ENCODE data around the gene MAST4. TPM values are rescaled to one million over a fixed set of nuclear protein-coding genes. Genes with fewer than 3 reads are reported as not detected.

MAST4 gene
- total and polyA plus RNA-seq, 2 donors (not counting 1 experiment from before 2014, with no cell fraction given): 7.0 to 15.2 TPM

DNA sequence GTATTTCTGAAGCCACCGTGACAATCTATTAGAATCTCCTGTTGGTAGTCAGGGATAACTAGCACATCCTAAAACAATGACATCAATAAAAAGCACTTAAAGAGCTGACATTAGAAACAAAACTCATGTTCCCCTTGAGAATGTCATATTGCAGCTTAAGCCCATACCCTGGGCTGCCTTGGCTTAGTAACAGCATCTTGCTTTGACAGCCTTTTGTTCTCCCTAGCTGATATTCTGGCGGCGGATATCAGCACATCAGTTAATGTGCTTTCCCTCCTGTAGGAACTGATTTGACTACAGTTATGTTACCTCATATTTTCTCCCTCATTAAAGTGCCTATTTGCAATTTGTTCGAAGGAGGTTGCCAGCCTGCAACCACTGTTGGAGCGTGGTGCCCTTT is 386.3 kb downstream of the MAST4 start:
- TF ChIP-seq, protein P1, sequence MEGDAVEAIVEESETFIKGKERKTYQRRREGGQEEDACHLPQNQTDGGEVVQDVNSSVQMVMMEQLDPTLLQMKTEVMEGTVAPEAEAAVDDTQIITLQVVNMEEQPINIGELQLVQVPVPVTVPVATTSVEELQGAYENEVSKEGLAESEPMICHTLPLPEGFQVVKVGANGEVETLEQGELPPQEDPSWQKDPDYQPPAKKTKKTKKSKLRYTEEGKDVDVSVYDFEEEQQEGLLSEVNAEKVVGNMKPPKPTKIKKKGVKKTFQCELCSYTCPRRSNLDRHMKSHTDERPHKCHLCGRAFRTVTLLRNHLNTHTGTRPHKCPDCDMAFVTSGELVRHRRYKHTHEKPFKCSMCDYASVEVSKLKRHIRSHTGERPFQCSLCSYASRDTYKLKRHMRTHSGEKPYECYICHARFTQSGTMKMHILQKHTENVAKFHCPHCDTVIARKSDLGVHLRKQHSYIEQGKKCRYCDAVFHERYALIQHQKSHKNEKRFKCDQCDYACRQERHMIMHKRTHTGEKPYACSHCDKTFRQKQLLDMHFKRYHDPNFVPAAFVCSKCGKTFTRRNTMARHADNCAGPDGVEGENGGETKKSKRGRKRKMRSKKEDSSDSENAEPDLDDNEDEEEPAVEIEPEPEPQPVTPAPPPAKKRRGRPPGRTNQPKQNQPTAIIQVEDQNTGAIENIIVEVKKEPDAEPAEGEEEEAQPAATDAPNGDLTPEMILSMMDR (conservative IDR thresholded peaks at IDR 0.05 in 1 of 2, IDR thresholded peaks at IDR 0.05 in 1 of 2; ENCODE audit: low read depth in 1 of 2, low read length in 2 of 2): no peak
- TF ChIP-seq EZH2 (IDR thresholded peaks at IDR 0.05; ENCODE audit: low read length, missing control alignments): no peak
- no peaks in the 10 kb centered on the region for H3K36me3 ChIP-seq (ENCODE audit: control insufficient read depth, insufficient read depth, low read length)
- H3K4me2 ChIP-seq (ENCODE audit: extremely low read depth, insufficient read depth, low read length): no peak overlapping the region
- no peak overlapping the region for H2AFZ ChIP-seq (ENCODE audit: low read length)
- no peaks in the 10 kb centered on the region for H3K9me3 ChIP-seq (ENCODE audit: control insufficient read depth, insufficient read depth, low read depth, low read length)
- H3K27ac ChIP-seq (ENCODE audit: insufficient read depth, low read length): no peak overlapping the region
- H3K79me2 ChIP-seq (ENCODE audit: control insufficient read depth, insufficient read depth, low read length): no peaks in the 10 kb centered on the region
- H3K4me1 ChIP-seq (ENCODE audit: control insufficient read depth, extremely low read depth, insufficient read depth, low read length): no peaks in the 10 kb centered on the region
- no peak overlapping the region for H3K4me3 ChIP-seq (replicated peaks in 1 of 4; ENCODE audit: control extremely low read depth in 1 of 4, insufficient read depth in 1 of 4, low read depth in 3 of 4, low read length in 4 of 4)
- no peak for DNase-seq (ENCODE audit: low read depth in 2 of 2)
- no peaks in the 10 kb centered on the region for H3K27me3 ChIP-seq (ENCODE audit: control insufficient read depth, insufficient read depth, low read length)
- H4K20me1 ChIP-seq (ENCODE audit: control insufficient read depth, extremely low read depth, insufficient read depth, low read length): no peaks in the 10 kb centered on the region
- H3K9ac ChIP-seq (ENCODE audit: insufficient read depth, low read length): no peak overlapping the region

GRCh38 chr5:66985417-66985816 is 389.2 kb downstream of the MAST4 start:
- Histone ChIP-seq H4K20me1 (ENCODE audit: control insufficient read depth, extremely low read depth, insufficient read depth, low read length) (no peaks in the 10 kb centered on the region), H3K27ac (ENCODE audit: insufficient read depth, low read length) (no peak overlapping the region), H3K9me3 (ENCODE audit: control insufficient read depth, insufficient read depth, low read depth, low read length) (no peaks in the 10 kb centered on the region), H2AFZ (ENCODE audit: low read length) (no peak overlapping the region), H3K27me3 (ENCODE audit: control insufficient read depth, insufficient read depth, low read length) (no peaks in the 10 kb centered on the region), H3K36me3 (ENCODE audit: control insufficient read depth, insufficient read depth, low read length) (no peaks in the 10 kb centered on the region), H3K4me3 (replicated peaks in 1 of 4; ENCODE audit: control extremely low read depth in 1 of 4, insufficient read depth in 1 of 4, low read depth in 3 of 4, low read length in 4 of 4) (no peak overlapping the region), H3K9ac (ENCODE audit: insufficient read depth, low read length) (no peak overlapping the region), H3K4me1 (ENCODE audit: control insufficient read depth, extremely low read depth, insufficient read depth, low read length) (peaks cover 2% of the 10 kb centered on the region), H3K79me2 (ENCODE audit: control insufficient read depth, insufficient read depth, low read length) (no peaks in the 10 kb centered on the region), H3K4me2 (ENCODE audit: extremely low read depth, insufficient read depth, low read length) (no peak overlapping the region)
- no peak for TF ChIP-seq EZH2 (IDR thresholded peaks at IDR 0.05; ENCODE audit: low read length, missing control alignments)
- TF ChIP-seq, protein P1 (conservative IDR thresholded peaks at IDR 0.05 in 1 of 2, IDR thresholded peaks at IDR 0.05 in 1 of 2; ENCODE audit: low read depth in 1 of 2, low read length in 2 of 2): no peak
- DNase-seq (ENCODE audit: low read depth in 2 of 2): no peak

GRCh38 chr5:66986009-66986408 is 389.8 kb downstream of the MAST4 start:
- DNase-seq (ENCODE audit: low read depth in 2 of 2): no peak
- Histone ChIP-seq H3K79me2 (ENCODE audit: control insufficient read depth, insufficient read depth, low read length) (no peaks in the 10 kb centered on the region), H3K36me3 (ENCODE audit: control insufficient read depth, insufficient read depth, low read length) (no peaks in the 10 kb centered on the region), H4K20me1 (ENCODE audit: control insufficient read depth, extremely low read depth, insufficient read depth, low read length) (no peaks in the 10 kb centered on the region), H3K27ac (ENCODE audit: insufficient read depth, low read length) (no peak overlapping the region), H3K4me3 (replicated peaks in 1 of 4; ENCODE audit: control extremely low read depth in 1 of 4, insufficient read depth in 1 of 4, low read depth in 3 of 4, low read length in 4 of 4) (no peak overlapping the region), H3K4me1 (ENCODE audit: control insufficient read depth, extremely low read depth, insufficient read depth, low read length) (peaks cover 2% of the 10 kb centered on the region), H3K9me3 (ENCODE audit: control insufficient read depth, insufficient read depth, low read depth, low read length) (no peaks in the 10 kb centered on the region), H3K4me2 (ENCODE audit: extremely low read depth, insufficient read depth, low read length) (no peak overlapping the region), H2AFZ (ENCODE audit: low read length) (no peak overlapping the region), H3K27me3 (ENCODE audit: control insufficient read depth, insufficient read depth, low read length) (no peaks in the 10 kb centered on the region), H3K9ac (ENCODE audit: insufficient read depth, low read length) (no peak overlapping the region)
- TF ChIP-seq EZH2 (IDR thresholded peaks at IDR 0.05; ENCODE audit: low read length, missing control alignments): no peak
- TF ChIP-seq, protein P1 (conservative IDR thresholded peaks at IDR 0.05 in 1 of 2, IDR thresholded peaks at IDR 0.05 in 1 of 2; ENCODE audit: low read depth in 1 of 2, low read length in 2 of 2): no peak

Data from fibroblast of lung (primary cell).